OCI-M1 (cell line): Measurements from ENCODE around the gene HSD17B14.
"Not testable (repeated sequence)": the region's sequence is repeated elsewhere in the genome, so short reads cannot be mapped to it uniquely, and the experiment has no call there.

Source experiments
- DNase-seq: peaks from one replicate; lab custom pipeline; 2025; lab: John Stamatoyannopoulos, UW

Gene HSD17B14

DNA sequence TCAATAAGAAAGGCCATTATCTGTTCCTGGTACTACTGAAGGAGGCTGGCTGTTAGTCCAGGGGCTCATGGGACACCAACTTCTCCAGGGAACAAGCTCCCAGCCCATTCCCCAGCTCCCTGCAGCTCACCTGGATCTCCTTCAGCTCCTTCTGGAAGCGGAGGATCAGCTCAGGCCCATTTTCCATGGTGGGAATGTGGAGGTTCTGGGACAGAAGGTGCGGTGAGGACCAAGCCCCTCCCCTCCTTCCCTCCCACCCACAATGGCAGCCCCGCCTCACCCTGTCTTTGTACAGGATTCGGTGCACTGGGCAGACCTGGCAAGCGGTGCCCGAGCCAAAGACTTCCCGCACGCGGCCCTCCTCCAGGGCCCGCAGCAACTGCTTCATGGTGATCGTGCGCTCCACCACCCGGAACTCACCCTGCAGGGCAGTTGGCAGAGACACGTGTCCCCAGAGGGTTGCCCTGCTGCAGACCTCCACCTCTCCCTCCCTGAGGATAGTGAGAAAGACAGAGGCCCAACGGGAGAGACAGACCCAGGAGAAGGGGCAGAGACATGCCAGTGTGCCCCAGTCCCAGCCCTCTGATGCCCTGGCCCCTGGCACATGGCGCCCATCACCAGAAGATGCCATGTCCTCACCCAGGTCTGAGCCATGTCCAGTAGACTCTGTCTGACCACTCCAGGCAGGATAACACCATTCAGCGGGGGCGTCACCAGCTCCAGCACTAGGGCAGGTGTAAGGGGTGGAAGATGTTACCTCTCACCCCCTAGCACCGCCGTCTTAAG is 39.8 kb downstream of the HSD17B14 start:
- no peak for DNase-seq

DNA sequence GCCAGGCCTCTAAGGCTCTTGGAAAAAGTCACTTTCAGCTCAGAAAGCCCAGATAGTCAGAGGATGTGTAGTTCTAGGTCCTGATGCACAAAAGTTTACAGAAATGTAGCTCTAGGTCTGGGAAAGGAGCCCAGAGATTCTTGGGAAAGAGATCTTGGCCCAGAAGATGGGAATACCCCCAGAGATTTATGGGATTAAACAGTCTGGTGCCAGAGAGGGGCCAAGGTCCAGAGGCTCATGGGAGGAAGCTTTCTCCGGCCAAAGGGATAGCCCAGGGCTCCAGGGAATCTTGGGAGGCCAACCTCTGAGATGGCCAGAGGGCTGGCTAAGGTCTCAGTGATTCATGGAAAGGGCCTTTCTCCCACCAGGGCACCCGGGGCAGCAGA is 40.6 kb downstream of the HSD17B14 start:
- DNase-seq: no peak

DNA sequence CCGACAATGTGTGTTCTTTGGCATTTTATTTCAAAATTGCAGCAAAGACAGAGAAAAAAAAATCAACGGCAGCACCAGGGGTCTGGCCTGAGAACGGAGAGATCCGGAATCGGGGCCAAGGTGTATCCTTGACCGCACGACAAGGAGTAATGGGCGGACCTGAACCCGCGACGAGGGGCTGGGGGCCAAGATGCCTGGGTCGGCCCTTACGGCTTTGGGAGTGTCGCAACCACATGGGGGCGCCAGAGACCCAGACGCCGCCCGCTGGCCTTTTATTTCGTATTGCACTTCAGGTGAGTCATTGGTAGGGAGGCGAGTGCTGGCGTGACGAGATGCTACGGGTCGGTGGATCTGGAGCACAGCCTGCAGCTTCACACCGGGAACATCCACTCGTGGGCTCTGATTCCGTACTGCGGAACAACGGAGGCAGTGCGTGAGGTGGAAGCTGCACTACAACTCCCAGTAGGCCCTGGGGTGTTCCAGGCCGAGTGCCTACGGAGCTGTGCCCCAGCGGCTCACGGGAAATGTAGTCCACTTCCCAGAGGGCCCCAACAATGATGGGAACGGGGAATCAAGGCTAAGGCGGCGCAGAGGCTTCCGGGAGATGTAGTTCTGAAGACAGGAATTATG is 41.1 kb downstream of the HSD17B14 start:
- DNase-seq: peak; percentile 96

DNA sequence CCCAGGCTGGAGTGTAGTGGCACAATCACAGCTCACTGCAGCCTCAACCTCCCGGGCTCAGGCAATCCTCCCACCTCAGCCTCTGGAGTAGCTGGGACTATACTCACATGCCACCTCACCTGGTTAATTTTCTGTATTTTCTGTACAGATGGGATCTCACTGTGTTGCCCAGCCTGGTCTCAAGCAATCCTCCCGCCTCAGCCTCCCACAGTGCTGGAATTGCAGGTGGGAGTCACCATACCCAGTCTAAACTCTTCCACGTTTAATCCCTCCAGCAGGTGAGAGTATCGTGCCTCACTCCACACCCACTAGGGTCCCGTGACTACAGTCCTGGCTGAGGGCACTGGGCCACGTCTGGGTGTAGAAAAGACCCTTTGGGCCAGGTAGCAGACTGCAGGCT is 42.0 kb downstream of the HSD17B14 start:
- no peak for DNase-seq

DNA sequence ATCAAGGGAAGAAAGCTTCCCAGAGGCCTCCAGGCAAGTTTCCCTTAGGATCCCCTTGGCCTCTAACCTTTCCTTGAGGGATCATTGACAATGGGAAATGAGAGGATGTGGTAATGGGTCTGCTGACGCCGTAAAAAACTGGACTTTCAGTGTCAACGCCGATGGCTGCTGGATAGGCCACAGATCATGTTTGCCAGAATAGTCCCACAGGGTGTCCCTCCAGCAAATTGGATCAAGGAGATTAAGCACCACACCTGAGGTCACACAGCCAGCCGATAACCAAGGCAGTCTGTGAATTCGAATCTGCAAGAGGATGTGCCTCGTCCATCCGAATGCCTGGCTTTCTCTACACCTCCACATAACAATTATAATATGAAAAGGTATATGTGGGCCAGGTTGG is 43.0 kb downstream of the HSD17B14 start:
- DNase-seq: no peak

DNA sequence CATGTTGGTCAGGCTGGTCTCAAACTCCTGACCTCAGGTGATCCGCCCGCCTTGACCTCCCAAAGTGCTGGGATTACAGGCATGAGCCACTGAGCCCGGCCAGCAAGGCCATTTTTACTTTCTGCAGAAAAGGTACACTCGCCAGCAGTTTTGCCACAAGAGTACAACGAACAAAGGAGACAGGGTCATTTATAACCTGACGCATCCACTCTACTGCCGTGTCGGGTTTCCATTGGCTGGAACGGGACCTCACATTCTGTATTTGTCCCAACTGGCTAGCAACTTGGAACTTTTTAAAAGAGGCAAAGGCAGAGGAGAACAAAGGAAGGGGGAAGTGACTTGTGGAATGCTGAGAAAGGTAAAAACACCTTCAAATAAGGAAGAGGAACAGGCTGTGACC is 49.0 kb downstream of the HSD17B14 start:
- not testable (repeated sequence) for DNase-seq

DNA sequence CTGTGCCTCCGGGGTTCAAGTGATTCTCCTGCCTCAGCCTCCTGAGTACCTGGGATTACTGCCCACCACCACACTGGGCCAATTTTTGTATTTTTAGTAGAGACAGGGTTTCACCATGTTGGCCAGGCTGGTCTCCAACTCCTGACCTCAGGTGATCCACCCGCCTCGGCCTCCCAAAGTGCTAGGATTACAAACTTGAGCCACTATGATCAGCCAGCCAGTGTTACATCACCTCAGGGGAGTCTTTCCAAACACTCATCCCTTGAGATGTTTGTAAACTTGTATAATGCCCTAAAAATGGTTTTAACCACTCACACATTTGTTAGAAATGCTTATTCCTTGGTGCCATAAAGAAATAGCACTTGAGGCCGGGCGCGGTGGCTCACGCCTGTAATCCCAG is 49.9 kb downstream of the HSD17B14 start:
- not testable (repeated sequence) for DNase-seq

DNA sequence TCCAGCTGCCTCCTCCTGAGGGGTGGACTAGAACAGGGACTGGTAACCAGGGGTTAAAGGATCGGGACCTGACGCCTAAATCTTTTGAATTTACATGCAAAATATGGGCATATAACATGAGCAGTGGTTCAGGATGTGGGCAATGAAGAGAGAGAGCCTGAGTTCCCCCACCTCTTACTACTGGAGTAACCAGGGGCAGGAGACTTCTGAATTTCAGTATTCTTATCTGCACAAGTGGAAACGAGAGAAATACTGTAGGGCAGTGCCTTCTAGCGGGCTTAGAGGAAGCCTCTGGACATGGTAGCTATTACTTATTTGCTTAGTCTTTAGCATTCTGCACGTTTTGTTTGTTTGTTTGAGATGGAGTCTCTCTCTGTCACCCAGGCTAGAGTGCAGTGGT is 51.8 kb downstream of the HSD17B14 start:
- DNase-seq: peak; percentile 86

DNA sequence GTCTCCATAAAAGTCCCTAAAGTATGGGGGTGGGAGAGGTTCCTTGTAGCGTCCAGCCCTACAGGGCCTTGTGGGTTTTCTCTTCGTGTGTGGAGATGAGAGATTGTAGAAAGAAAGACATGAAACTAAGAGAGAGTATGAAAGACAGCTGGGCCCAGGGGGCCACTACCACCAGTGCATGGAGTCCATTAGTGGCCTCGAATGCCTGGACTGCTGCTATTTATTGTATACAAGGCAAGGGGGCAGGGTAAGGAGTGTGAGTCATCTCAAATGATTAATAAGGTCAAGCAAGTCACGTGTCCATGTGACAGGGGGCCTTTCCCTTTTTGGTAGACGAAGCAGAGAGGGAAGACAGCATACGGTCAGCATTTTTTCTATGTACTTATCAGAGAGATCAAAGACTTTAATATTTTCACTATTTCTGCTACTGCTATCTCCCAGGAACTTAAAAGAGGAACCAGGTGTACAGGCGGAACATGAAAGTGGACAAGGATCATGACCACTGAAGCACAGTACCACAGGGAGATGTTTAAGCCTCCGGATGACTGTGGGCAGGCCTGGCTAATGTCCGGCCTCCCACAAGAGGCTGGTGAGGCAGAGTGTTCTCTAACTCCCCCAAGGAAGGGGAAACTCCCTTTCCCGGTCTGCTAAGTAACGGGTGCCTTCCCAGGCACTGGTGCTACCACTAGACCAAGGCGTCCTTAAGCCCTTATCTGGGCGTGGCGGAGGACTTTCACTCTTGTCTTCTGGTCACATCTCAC is 55.5 kb downstream of the HSD17B14 start:
- DNase-seq: peak; percentile 95

DNA sequence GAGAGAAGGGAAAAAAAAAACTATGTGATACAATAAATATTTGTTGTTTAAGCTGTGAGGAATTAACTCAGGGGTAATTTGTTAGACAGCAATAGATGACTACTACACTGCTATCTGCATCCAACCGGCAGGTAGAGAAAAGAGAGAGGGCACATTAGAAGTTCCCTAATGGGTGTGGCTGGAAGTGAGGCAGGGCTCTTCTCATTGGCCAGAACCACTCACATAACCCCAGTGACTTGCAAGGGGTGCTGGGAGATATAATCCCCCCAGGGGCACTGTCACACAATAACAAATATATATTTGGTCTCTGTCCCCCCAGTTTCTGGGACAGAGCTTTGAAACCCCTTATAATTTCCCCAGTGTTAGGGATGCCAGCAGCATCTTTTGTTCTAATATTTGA is 56.7 kb downstream of the HSD17B14 start:
- peak; percentile 23 for DNase-seq

DNA sequence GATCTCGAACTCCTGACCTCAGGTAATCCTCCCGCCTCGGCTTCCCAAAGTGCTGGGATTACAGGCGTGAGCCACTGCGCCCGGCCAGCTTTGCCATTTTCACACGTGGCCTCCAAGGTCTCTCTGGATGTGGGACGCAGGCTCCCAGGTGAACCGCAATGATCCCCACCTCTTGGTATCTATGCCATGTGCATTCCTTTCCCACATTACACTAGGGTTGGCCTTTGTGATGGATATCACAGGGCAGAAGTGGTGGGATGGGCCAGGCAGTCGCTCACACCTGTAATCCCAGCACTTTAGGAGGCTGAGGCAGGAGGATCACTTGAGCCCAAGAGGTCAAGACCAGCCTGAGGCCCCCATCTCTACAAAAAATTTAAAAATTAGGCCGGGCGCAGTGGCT is 58.6 kb downstream of the HSD17B14 start:
- DNase-seq: no peak

DNA sequence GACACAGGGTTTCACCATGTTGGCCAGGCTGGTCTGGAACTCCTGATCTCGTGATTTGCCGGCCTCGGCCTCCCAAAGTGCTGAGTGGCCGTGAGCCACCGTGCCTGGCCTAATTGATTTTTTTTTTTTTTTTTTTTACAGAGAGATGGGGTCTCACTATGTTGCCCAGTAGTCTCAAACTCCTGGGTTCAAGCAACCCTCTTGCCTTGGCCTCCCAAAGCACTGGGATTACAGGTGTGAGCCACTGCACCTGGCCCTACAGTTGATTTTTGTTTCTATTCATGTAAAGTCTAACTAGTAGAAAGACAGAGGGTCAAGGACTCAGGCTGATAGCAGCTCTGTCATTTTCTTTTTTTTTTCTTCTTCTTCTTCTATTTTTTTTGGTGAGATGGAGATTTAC is 59.2 kb downstream of the HSD17B14 start:
- no peak for DNase-seq

DNA sequence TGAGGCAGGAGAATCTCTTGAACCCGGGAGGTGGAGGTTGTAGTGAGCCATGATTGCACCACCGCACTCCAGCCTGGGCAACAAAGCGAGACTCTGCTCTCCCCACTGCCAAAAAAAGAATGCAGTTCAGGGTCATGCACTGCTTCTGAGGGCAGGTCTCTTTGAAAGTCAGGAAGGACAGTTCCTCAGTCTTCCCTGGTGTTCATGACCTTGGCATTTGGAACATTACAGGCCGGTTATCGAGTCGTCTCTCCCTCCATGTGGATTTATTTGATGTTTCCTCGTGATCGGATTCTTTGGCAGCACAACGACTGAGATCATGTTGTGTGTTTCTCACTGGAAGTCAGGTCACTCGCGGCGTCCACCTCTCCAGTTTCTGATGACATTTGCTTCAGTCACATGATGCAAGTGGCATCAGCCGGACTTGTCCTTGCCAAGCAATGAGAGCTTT is 63.8 kb downstream of the HSD17B14 start:
- DNase-seq: no peak

DNA sequence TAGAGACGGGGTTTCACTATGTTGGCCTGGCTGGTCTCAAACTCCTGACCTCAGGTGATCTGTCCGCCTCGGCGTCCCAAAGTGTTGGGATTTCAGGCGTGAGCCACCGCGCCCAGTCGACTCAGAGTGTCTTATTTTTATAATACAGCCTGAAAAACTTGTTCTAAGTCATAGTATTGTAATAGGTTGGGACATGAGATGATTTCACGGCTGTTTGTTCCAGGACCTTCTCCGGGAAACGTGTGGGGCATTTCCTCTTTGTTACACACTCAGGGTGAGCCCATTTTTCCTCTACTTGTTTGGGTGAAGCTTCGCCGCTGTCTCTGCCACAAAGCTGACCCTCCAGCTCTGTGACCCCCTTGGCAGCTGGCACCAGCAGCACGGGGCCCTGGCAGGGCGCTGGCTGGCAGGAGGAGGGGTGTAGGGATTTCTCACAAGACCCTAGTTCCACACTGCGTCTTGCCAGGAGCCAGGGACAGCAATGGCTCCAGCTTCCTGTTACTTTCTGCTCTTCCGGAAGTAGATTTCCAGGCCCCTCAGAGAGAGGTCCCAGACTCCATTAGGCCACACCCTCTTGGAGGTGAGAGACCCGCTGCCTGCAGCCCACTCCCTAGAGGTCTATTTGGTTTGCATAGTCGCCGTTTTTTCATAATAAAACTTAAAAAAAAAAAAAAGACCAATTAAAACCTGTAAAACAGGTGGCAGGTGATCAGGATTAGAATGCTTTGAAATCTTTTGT is 65.4 kb downstream of the HSD17B14 start:
- DNase-seq: no peak

DNA sequence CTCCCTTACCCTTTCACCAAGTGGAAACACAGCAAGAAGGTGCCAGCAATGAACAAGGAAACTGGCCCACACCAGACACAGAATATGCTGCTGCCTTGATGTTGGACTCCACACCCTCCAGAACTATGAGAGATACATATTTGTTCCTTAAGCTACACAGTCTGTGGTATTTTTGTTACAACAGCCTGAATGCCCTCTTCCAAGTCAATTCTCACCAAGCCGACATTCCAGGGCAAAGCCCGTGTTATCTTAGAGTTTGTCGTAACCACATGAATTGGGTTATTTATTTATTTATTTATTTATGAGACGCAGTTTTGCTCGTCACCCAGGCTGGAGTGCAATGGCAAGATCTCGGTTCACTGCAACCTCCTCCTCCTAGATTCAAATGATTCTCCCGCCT is 66.0 kb downstream of the HSD17B14 start:
- no peak for DNase-seq

DNA sequence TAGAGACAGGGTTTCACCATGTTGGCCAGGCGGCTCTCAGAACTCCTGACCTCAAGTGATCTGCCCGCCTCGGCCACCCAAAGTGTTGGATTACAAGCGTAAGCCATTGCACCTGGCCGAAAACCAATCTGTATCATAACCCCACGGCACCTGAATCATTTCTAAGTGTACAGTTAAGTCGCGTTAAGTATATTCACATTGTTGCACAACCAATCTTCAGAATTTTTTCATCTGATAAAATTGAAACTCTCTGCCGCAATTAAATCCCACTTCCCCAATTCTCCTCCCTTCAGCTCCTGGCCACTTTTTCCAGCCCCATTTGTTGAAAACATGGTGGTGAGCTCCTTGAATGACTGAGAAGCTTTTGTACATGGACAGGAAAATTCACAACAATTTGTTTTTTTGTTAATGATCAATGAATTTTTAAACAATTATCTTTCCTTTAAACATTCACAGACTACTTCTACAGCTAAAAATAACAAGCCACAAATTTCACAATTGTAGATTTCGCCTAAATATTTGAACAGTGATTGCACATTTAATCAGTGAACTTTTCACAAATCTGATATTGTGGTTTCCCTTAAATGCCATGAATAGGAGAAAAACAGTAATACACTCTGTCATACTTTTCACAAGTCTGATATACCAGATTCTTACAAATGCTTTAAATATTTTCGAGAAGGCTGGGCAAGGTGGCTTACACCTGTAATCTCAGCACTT is 67.1 kb downstream of the HSD17B14 start:
- peak; percentile 79 for DNase-seq

DNA sequence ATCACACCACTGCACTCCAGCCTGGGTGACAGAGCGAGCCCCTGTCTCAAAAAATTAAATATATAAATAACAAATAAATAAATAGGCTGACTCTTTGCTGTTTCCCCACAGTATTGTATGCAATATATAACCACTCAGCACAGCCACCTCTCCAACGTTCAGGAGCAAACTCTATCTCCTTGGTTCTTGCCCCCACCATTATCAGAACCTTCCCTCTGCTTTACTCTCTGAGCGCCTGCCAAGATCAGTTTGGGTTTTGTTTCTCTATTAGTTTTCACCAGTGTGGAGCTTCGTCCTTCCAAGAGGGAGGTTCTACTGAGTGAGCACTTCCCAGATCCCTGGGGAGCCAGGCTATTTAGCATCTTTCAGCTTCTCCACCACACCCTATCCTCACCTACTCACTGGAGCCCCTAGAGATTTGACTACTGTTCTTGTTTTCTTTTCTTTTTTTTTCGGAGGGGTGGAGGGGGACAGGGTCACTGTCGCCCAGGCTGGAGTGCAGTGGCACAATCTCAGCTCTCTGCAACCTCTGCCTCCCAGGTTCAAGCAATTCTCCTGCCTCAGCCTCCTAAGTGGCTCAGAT is 68.0 kb downstream of the HSD17B14 start:
- not testable (repeated sequence) for DNase-seq

DNA sequence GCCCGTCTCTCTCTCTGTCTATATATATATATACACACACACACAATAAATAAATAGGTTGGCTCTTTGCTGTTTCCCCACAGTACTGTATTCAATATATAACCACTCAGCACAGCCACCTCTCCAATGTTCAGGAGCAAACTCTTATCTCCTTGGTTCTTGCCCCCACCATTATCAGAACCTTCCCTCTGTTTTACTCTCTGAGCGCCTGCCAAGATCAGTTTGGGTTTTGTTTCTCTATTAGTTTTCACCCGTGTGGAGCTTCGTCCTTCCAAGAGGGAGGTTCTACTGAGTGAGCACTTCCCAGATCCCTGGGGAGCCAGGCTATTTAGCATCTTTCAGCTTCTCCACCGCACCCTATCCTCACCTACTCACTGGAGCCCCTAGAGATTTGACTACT is 70.5 kb downstream of the HSD17B14 start:
- peak; percentile 52 for DNase-seq
